Erythroblast (primary cell): ENCODE data around the gene MEP1A.

Source experiments
- GATA1 ChIP-seq: IDR thresholded peaks from 2 replicates; pipeline ENCODE4 v1.6.1; 2011; ENCODE audit warnings: low read depth, mild to moderate bottlenecking, control low read depth, low read length, moderate library complexity
- POLR2A ChIP-seq: IDR thresholded peaks from 2 replicates; pipeline ENCODE4 v1.6.1; 2011; ENCODE audit warnings: mild to moderate bottlenecking, low read length

- no peak for TF ChIP-seq POLR2A
- no peak for TF ChIP-seq GATA1
Observed at GRCh38 chr6:46777476-46778346, 15.5 kb upstream of the MEP1A start.
